ENCODE results near the gene EHBP1L1. TPM values are rescaled to one million over a fixed set of nuclear protein-coding genes. Genes with fewer than 3 reads are reported as not detected.

Gene EHBP1L1
- total and polyA plus RNA-seq, 2 of the 13 experiments (the other 11 are each of a cell fraction or from before 2014, with no cell fraction given) = 8.3 to 10.6 TPM

DNA sequence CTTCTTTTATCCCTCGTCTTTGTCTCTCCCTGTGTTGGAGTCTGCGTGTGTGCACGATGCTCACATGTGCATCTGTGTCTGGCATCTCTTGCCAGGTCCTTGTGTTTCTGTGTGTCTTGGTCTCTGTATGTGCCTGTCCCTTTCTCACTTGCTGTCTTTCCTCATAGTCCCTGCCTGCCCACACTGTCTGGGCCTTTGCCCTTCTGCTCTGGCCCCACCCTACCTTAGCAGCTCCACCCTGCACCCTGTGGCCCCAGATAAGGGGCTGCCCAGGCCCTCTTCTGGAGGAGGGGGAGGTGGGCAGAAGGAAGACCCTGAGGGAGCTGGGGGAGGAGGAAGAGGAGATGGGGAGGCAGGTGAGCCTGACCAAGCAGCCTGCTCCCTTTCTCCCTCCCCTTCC, 2.8 kb downstream of the EHBP1L1 start:
- no peak overlapping the region for H3K9ac ChIP-seq (ENCODE audit: insufficient read depth, low read depth, low read length)
- CTCF ChIA-PET (ENCODE audit: low intra/inter-chr PET ratio, low total read pairs) = no interaction called here

More for the DNA sequence above, 2.8 kb downstream of the EHBP1L1 start:
- Histone ChIP-seq H3K27ac (ENCODE audit: extremely low read length, insufficient read depth, low read length) (no peak overlapping the region), H3K9me3 (ENCODE audit: low read length) (no peaks in the 10 kb centered on the region), H3K79me2 (ENCODE audit: insufficient read depth, low read length) (peaks cover 1% of the 10 kb centered on the region), H3K4me2 (ENCODE audit: low read depth, low read length) (no peak overlapping the region), H3K36me3 (replicated peaks in 1 of 2; ENCODE audit: control insufficient read depth in 1 of 2, insufficient read depth in 2 of 2, low read length in 2 of 2) (peaks cover 2 to 6% of the 10 kb centered on the region in 2 experiments; a peak in 2 of 5 replicates), H2AFZ (ENCODE audit: low read length) (no peak overlapping the region), H3K4me1 (ENCODE audit: insufficient read depth, low read length) (peaks cover 50% of the 10 kb centered on the region), H3K27me3 (ENCODE audit: control insufficient read depth in 1 of 2, insufficient read depth in 2 of 2, low read length in 2 of 2) (no peaks in the 10 kb centered on the region), H4K20me1 (ENCODE audit: insufficient read depth, low read length) (no peaks in the 10 kb centered on the region), H3K4me3 (replicated peaks in 1 of 3; ENCODE audit: insufficient read depth in 1 of 3, low read depth in 2 of 3, low read length in 3 of 3) (no peak overlapping the region)
- 87% methylated on average over 3 of the region's 3 CpGs for whole genome bisulfite sequencing (ENCODE audit: low lambda C conversion rate)
- FAIRE-seq = no peak
- TF ChIP-seq, protein P1, sequence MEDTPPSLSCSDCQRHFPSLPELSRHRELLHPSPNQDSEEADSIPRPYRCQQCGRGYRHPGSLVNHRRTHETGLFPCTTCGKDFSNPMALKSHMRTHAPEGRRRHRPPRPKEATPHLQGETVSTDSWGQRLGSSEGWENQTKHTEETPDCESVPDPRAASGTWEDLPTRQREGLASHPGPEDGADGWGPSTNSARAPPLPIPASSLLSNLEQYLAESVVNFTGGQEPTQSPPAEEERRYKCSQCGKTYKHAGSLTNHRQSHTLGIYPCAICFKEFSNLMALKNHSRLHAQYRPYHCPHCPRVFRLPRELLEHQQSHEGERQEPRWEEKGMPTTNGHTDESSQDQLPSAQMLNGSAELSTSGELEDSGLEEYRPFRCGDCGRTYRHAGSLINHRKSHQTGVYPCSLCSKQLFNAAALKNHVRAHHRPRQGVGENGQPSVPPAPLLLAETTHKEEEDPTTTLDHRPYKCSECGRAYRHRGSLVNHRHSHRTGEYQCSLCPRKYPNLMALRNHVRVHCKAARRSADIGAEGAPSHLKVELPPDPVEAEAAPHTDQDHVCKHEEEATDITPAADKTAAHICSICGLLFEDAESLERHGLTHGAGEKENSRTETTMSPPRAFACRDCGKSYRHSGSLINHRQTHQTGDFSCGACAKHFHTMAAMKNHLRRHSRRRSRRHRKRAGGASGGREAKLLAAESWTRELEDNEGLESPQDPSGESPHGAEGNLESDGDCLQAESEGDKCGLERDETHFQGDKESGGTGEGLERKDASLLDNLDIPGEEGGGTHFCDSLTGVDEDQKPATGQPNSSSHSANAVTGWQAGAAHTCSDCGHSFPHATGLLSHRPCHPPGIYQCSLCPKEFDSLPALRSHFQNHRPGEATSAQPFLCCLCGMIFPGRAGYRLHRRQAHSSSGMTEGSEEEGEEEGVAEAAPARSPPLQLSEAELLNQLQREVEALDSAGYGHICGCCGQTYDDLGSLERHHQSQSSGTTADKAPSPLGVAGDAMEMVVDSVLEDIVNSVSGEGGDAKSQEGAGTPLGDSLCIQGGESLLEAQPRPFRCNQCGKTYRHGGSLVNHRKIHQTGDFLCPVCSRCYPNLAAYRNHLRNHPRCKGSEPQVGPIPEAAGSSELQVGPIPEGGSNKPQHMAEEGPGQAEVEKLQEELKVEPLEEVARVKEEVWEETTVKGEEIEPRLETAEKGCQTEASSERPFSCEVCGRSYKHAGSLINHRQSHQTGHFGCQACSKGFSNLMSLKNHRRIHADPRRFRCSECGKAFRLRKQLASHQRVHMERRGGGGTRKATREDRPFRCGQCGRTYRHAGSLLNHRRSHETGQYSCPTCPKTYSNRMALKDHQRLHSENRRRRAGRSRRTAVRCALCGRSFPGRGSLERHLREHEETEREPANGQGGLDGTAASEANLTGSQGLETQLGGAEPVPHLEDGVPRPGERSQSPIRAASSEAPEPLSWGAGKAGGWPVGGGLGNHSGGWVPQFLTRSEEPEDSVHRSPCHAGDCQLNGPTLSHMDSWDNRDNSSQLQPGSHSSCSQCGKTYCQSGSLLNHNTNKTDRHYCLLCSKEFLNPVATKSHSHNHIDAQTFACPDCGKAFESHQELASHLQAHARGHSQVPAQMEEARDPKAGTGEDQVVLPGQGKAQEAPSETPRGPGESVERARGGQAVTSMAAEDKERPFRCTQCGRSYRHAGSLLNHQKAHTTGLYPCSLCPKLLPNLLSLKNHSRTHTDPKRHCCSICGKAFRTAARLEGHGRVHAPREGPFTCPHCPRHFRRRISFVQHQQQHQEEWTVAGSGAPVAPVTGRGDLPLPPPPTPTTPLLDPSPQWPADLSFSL (CRISPR knock-in tag; IDR thresholded peaks at IDR 0.05) = no peak
- TF ChIP-seq RFX1 (IDR thresholded peaks at IDR 0.05) = no peak
- TF ChIP-seq ZNF7 (CRISPR knock-in tag; IDR thresholded peaks at IDR 0.05) = no peak
- TF ChIP-seq, protein P2, sequence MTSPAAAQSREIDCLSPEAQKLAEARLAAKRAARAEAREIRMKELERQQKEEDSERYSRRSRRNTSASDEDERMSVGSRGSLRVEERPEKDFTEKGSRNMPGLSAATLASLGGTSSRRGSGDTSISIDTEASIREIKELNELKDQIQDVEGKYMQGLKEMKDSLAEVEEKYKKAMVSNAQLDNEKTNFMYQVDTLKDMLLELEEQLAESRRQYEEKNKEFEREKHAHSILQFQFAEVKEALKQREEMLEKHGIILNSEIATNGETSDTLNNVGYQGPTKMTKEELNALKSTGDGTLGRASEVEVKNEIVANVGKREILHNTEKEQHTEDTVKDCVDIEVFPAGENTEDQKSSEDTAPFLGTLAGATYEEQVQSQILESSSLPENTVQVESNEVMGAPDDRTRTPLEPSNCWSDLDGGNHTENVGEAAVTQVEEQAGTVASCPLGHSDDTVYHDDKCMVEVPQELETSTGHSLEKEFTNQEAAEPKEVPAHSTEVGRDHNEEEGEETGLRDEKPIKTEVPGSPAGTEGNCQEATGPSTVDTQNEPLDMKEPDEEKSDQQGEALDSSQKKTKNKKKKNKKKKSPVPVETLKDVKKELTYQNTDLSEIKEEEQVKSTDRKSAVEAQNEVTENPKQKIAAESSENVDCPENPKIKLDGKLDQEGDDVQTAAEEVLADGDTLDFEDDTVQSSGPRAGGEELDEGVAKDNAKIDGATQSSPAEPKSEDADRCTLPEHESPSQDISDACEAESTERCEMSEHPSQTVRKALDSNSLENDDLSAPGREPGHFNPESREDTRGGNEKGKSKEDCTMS (CRISPR knock-in tag; conservative IDR thresholded peaks at IDR 0.05) = no peak
- TF ChIP-seq, protein P3, sequence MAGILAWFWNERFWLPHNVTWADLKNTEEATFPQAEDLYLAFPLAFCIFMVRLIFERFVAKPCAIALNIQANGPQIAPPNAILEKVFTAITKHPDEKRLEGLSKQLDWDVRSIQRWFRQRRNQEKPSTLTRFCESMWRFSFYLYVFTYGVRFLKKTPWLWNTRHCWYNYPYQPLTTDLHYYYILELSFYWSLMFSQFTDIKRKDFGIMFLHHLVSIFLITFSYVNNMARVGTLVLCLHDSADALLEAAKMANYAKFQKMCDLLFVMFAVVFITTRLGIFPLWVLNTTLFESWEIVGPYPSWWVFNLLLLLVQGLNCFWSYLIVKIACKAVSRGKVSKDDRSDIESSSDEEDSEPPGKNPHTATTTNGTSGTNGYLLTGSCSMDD (CRISPR knock-in tag; IDR thresholded peaks at IDR 0.05) = no peak
- no peak for TF ChIP-seq AGO2 (optimal IDR thresholded peaks at IDR 0.05; ENCODE audit: low read depth, low read length)
- no peak for TF ChIP-seq CC2D1A (CRISPR knock-in tag; IDR thresholded peaks at IDR 0.05)
- no peak for TF ChIP-seq LCORL (IDR thresholded peaks at IDR 0.05)
- no peak for TF ChIP-seq LCORL (CRISPR knock-in tag; IDR thresholded peaks at IDR 0.05)
- no peak for TF ChIP-seq KDM5B (CRISPR knock-in tag; IDR thresholded peaks at IDR 0.05; ENCODE audit: borderline replicate concordance)
- TF ChIP-seq ZNF891 (CRISPR knock-in tag; IDR thresholded peaks at IDR 0.05) = no peak
- TF ChIP-seq ZFP37 (CRISPR knock-in tag; IDR thresholded peaks at IDR 0.05; ENCODE audit: borderline replicate concordance) = no peak
- no peak for TF ChIP-seq KLF12 (CRISPR knock-in tag; IDR thresholded peaks at IDR 0.05; ENCODE audit: borderline replicate concordance)
- no peak for TF ChIP-seq SOX6 (IDR thresholded peaks at IDR 0.05)
- TF ChIP-seq SOX6 (CRISPR knock-in tag; IDR thresholded peaks at IDR 0.05) = no peak
- intact Hi-C loops (cut with micrococcal nuclease; ENCODE audit: unreplicated experiment) (no loop called here), in situ Hi-C loops (cut with HindIII; ENCODE audit: extremely low pct_ligation_motif_present, low pct_unique_long_range_greater_than_20kb) (loop anchor here (5.0 kb wide), 1 partner anchor 34 kb away; the partner anchor contains the start of gene MAP3K11)
- POLR2A ChIA-PET = no interaction called here
- no peak for DNase-seq (ENCODE audit: low spot score)
- no peak for ATAC-seq
- BruUV-seq (replicated peaks) = no TSS peak

Measured in HepG2 (cell line).